WERI-Rb-1 (cell line): ENCODE measurements around the gene OR2AP1.
A peak's percentile ranks its signal among the peaks of the same experiment; 100 is the strongest.

Experiments
- DNase-seq: peaks from one replicate; pipeline ENCODE4 v3.0.0-alpha.2; 2020
- H3K27ac ChIP-seq: fragments of 250-450 bp; sonication (Bioruptor Pico); 2 replicates; pipeline ENCODE4 v1.5.1; 2020; ENCODE audit warnings: mild to moderate bottlenecking, moderate library complexity
- H3K27me3 ChIP-seq: fragments of 250-450 bp; sonication (Bioruptor Pico); 2 replicates; pipeline ENCODE4 v1.5.1; 2021; ENCODE audit warnings: mild to moderate bottlenecking, low read depth, moderate library complexity; ENCODE audit not compliant: insufficient read depth, severe bottlenecking
- H3K36me3 ChIP-seq: fragments of 250-450 bp; sonication (Bioruptor Pico); 2 replicates; pipeline ENCODE4 v1.5.1; 2020; ENCODE audit warnings: mild to moderate bottlenecking, moderate library complexity
- H3K4me3 ChIP-seq: 2 replicates; pipeline ENCODE4 v1.5.1; 2011; ENCODE audit warnings: low read depth, mild to moderate bottlenecking, control low read depth, low read length
- H3K9me3 ChIP-seq: fragments of 250-450 bp; sonication (Bioruptor Pico); 2 replicates; pipeline ENCODE4 v1.5.1; 2021; ENCODE audit warnings: mild to moderate bottlenecking, moderate library complexity; ENCODE audit not compliant: severe bottlenecking
- CTCF ChIP-seq: IDR thresholded peaks from 2 replicates; pipeline ENCODE4 v1.5.1; 2011; ENCODE audit warnings: low read depth, mild to moderate bottlenecking, control low read depth, inconsistent platforms, low read length

The OR2AP1 gene

GRCh38 chr12:55614764-55615163 is 42.5 kb downstream of the OR2AP1 start:
- peaks cover 15% of the 10 kb centered on the region for H3K9me3 ChIP-seq
- no peak for TF ChIP-seq CTCF
- no peak for DNase-seq

GRCh38 chr12:55619354-55620138 is 47.3 kb downstream of the OR2AP1 start:
- Histone ChIP-seq H3K27me3 (peaks cover 42% of the 10 kb centered on the region), H3K9me3 (peaks cover 15% of the 10 kb centered on the region), H3K36me3 (no peaks in the 10 kb centered on the region), H3K4me3 (no peak overlapping the region), H3K27ac (no peak overlapping the region)
- peak; percentile 52 for DNase-seq
- peak; percentile 43 for TF ChIP-seq CTCF

More at GRCh38 chr12:55614764-55615163, 42.5 kb downstream of the OR2AP1 start:
- no peaks in the 10 kb centered on the region for H3K36me3 ChIP-seq
- no peak overlapping the region for H3K27ac ChIP-seq
- H3K4me3 ChIP-seq: no peak overlapping the region
- H3K27me3 ChIP-seq: peaks cover 23% of the 10 kb centered on the region

GRCh38 chr12:55624056-55624455 is 51.8 kb downstream of the OR2AP1 start:
- Histone ChIP-seq H3K27me3 (peaks cover 47% of the 10 kb centered on the region), H3K9me3 (no peaks in the 10 kb centered on the region), H3K36me3 (no peaks in the 10 kb centered on the region), H3K27ac (no peak overlapping the region), H3K4me3 (no peak overlapping the region)
- no peak for TF ChIP-seq CTCF
- no peak for DNase-seq
